ENCODE results near the gene OSBPL5.

OSBPL5 gene

GRCh38 chr11:3197044-3197695 is 32.1 kb upstream of the OSBPL5 start:
- no peak for DNase-seq

GRCh38 chr11:3196161-3197043 is 31.3 kb upstream of the OSBPL5 start:
- DNase-seq = peak; percentile 18

GRCh38 chr11:3195251-3196160 is 30.4 kb upstream of the OSBPL5 start:
- peak; percentile 10 for DNase-seq

GRCh38 chr11:3194016-3194816 is 29.1 kb upstream of the OSBPL5 start:
- no peak for DNase-seq

- no peak for DNase-seq
These were observed 28.4 kb upstream of the OSBPL5 start for GRCh38 chr11:3193373-3194015.

GRCh38 chr11:3192511-3193372 is 27.6 kb upstream of the OSBPL5 start:
- no peak for DNase-seq

- no peak for DNase-seq
These were observed 26.6 kb upstream of the OSBPL5 start for GRCh38 chr11:3191586-3192324.

GRCh38 chr11:3190600-3190999 is 25.5 kb upstream of the OSBPL5 start:
- no peak for DNase-seq

- DNase-seq = no peak
These were observed 24.9 kb upstream of the OSBPL5 start for GRCh38 chr11:3189886-3190583.

- DNase-seq = no peak
These were observed 24.2 kb upstream of the OSBPL5 start for GRCh38 chr11:3189196-3189843.

- DNase-seq = no peak
These were observed 23.5 kb upstream of the OSBPL5 start for GRCh38 chr11:3188496-3189195.

GRCh38 chr11:3186166-3186953 is 21.2 kb upstream of the OSBPL5 start:
- DNase-seq = no peak

GRCh38 chr11:3184732-3185347 is 19.7 kb upstream of the OSBPL5 start:
- DNase-seq = no peak

GRCh38 chr11:3183523-3183922 is 18.4 kb upstream of the OSBPL5 start:
- DNase-seq = no peak

- no peak for DNase-seq
These were observed 17.3 kb upstream of the OSBPL5 start for GRCh38 chr11:3182462-3182852.

GRCh38 chr11:3181725-3182461 is 16.8 kb upstream of the OSBPL5 start:
- no peak for DNase-seq

Data from NCI-H69 (cell line).